ENCODE data around the gene ITGB2.

ITGB2 gene

GRCh38 chr21:44947111-44947929, 26.6 kb upstream of the ITGB2 start:
- Histone ChIP-seq H3K4me1 (ENCODE audit: low read length) (peaks cover 14% of the 10 kb centered on the region), H3K36me3 (replicated peaks; ENCODE audit: low read depth, low read length) (peaks cover 18% of the 10 kb centered on the region), H3K9ac (ENCODE audit: low read length) (no peak overlapping the region), H2AFZ (ENCODE audit: low read depth, low read length) (no peak overlapping the region), H3K27me3 (ENCODE audit: low read depth, low read length) (no peaks in the 10 kb centered on the region), H3K9me3 (ENCODE audit: insufficient read depth, low read length) (no peaks in the 10 kb centered on the region), H4K20me1 (ENCODE audit: insufficient read depth, low read length) (peaks cover 42% of the 10 kb centered on the region), H3K4me2 (ENCODE audit: low read length) (no peak overlapping the region), H3K4me3 (ENCODE audit: low read length) (no peak overlapping the region), H3K79me2 (ENCODE audit: low read length) (peaks cover 89% of the 10 kb centered on the region), H3K27ac (ENCODE audit: low read length) (no peak overlapping the region)
- TF ChIP-seq CTCF (IDR thresholded peaks at IDR 0.05; ENCODE audit: low read depth, low read length) (no peak), EZH2phosphoT487 (IDR thresholded peaks at IDR 0.05; ENCODE audit: low read depth) (no peak)

GRCh38 chr21:44946254-44947041, 25.7 kb upstream of the ITGB2 start:
- H3K27ac ChIP-seq (ENCODE audit: low read length), result no peak overlapping the region
- peaks cover 92% of the 10 kb centered on the region for H3K79me2 ChIP-seq (ENCODE audit: low read length)
- no peak overlapping the region for H3K4me3 ChIP-seq (ENCODE audit: low read length)
- H3K4me1 ChIP-seq (ENCODE audit: low read length), result peaks cover 22% of the 10 kb centered on the region
- peaks cover 16% of the 10 kb centered on the region for H3K36me3 ChIP-seq (replicated peaks; ENCODE audit: low read depth, low read length)
- H3K9me3 ChIP-seq (ENCODE audit: insufficient read depth, low read length), result no peaks in the 10 kb centered on the region
- TF ChIP-seq EZH2phosphoT487 (IDR thresholded peaks at IDR 0.05; ENCODE audit: low read depth), result no peak
- TF ChIP-seq CTCF (IDR thresholded peaks at IDR 0.05; ENCODE audit: low read depth, low read length), result no peak
- H3K4me2 ChIP-seq (ENCODE audit: low read length), result no peak overlapping the region
- H3K9ac ChIP-seq (ENCODE audit: low read length), result no peak overlapping the region
- peaks cover 51% of the 10 kb centered on the region for H4K20me1 ChIP-seq (ENCODE audit: insufficient read depth, low read length)
- H2AFZ ChIP-seq (ENCODE audit: low read depth, low read length), result no peak overlapping the region
- no peaks in the 10 kb centered on the region for H3K27me3 ChIP-seq (ENCODE audit: low read depth, low read length)

DNA sequence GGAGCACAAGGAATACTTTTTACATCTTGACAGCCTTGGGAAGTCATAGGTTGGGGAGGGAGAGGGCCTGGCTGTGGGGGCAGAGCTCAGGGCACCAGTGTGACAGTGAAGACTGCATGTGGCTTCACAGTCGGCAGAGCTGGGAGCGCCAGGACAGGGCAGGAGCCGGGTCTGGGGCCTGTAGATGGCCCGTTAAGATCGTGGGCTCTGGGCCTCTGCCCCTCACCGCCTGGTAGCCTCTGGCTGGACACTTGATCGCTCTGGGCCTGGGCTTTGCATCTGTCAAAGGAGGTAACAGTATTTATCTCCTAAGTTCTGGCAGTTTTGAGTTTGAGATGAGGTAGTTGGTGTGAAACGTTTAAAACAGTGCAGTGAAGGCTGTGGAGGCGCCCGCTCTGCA, 23.9 kb upstream of the ITGB2 start:
- Histone ChIP-seq H3K4me3 (ENCODE audit: low read length) (no peak overlapping the region), H3K9me3 (ENCODE audit: insufficient read depth, low read length) (no peaks in the 10 kb centered on the region), H3K9ac (ENCODE audit: low read length) (no peak overlapping the region), H3K4me2 (ENCODE audit: low read length) (no peak overlapping the region), H4K20me1 (ENCODE audit: insufficient read depth, low read length) (peaks cover 46% of the 10 kb centered on the region), H2AFZ (ENCODE audit: low read depth, low read length) (no peak overlapping the region), H3K4me1 (ENCODE audit: low read length) (peaks cover 30% of the 10 kb centered on the region), H3K27ac (ENCODE audit: low read length) (no peak overlapping the region), H3K79me2 (ENCODE audit: low read length) (peaks cover 92% of the 10 kb centered on the region), H3K36me3 (replicated peaks; ENCODE audit: low read depth, low read length) (peaks cover 16% of the 10 kb centered on the region), H3K27me3 (ENCODE audit: low read depth, low read length) (no peaks in the 10 kb centered on the region)
- TF ChIP-seq EZH2phosphoT487 (IDR thresholded peaks at IDR 0.05; ENCODE audit: low read depth) (no peak), CTCF (IDR thresholded peaks at IDR 0.05; ENCODE audit: low read depth, low read length) (no peak)

Data from OCI-LY3 (cell line).